ENCODE results near the gene HSPB1. TPM values are rescaled to one million over a fixed set of nuclear protein-coding genes. Genes with fewer than 3 reads are reported as not detected.

The HSPB1 gene
- total and polyA plus RNA-seq, 11 donors = 822 to 5,278 (median 2,076) TPM

GRCh38 chr7:76272851-76273497 lies 29.5 kb upstream of the HSPB1 start:
- H3K27ac ChIP-seq = no peak overlapping the region
- no peak for ATAC-seq
- H3K4me3 ChIP-seq = no peak overlapping the region
- peaks cover 0 to 11% (median 0%) of the 10 kb centered on the region in 12 donors for H3K4me1 ChIP-seq
- TF ChIP-seq POLR2A (IDR thresholded peaks at IDR 0.05) = no peak
- TF ChIP-seq CTCF (IDR thresholded peaks at IDR 0.05) = no peak
- intact Hi-C loops (cut with DNase I) = loop anchor here in 1 of 10 donors (10.0 kb wide), 1 partner anchor 88 kb away; no protein-coding TSS in a partner anchor
- H3K36me3 ChIP-seq = no peaks in the 10 kb centered on the region
- 30 to 39% (median 33%) methylated on average over 7 of the region's 7 CpGs for WGBS, 4 donors
- no peak for DNase-seq
- no peaks in the 10 kb centered on the region for H3K9me3 ChIP-seq
- peaks cover 0 to 41% (median 28%) of the 10 kb centered on the region in 9 donors for H3K27me3 ChIP-seq

GRCh38 chr7:76273503-76273902 lies 29.0 kb upstream of the HSPB1 start:
- H3K4me3 ChIP-seq = no peak overlapping the region
- DNase-seq (no peak), ATAC-seq (no peak)
- intact Hi-C loops (cut with DNase I) = loop anchor here in 1 of 10 donors (10.0 kb wide), 1 partner anchor 89 kb away; no protein-coding TSS in a partner anchor
- no peaks in the 10 kb centered on the region for H3K36me3 ChIP-seq
- peaks cover 0 to 38% (median 22%) of the 10 kb centered on the region in 9 donors for H3K27me3 ChIP-seq
- TF ChIP-seq CTCF (IDR thresholded peaks at IDR 0.05) = no peak
- TF ChIP-seq POLR2A (IDR thresholded peaks at IDR 0.05) = no peak
- no peaks in the 10 kb centered on the region for H3K9me3 ChIP-seq
- no peak overlapping the region for H3K27ac ChIP-seq
- WGBS, 4 donors = 78 to 83% (median 79%) methylated on average over 5 of the region's 5 CpGs
- H3K4me1 ChIP-seq = peaks cover 0 to 6% (median 0%) of the 10 kb centered on the region in 12 donors

GRCh38 chr7:76278540-76278939 lies 23.9 kb upstream of the HSPB1 start:
- Histone ChIP-seq H3K27me3 (peaks cover 3 to 37% (median 16%) of the 10 kb centered on the region in 9 donors), H3K4me3 (no peak overlapping the region), H3K9me3 (no peaks in the 10 kb centered on the region), H3K4me1 (peaks cover 0 to 22% (median 0%) of the 10 kb centered on the region in 12 donors), H3K36me3 (no peaks in the 10 kb centered on the region), H3K27ac (no peak overlapping the region)
- ATAC-seq = no peak
- TF ChIP-seq POLR2A (IDR thresholded peaks at IDR 0.05) (no peak), CTCF (IDR thresholded peaks at IDR 0.05) (no peak)
- WGBS, 4 donors = 93 to 100% (median 97%) methylated on average over 1 of the region's 1 CpG
- intact Hi-C loops (cut with DNase I) = loop anchor here in 2 of 10 donors (5.0 to 10.0 kb wide), 2 partner anchors 81 to 94 kb away; no protein-coding TSS in a partner anchor
- DNase-seq = no peak

- DNase-seq (no peak), ATAC-seq (no peak)
- TF ChIP-seq POLR2A (IDR thresholded peaks at IDR 0.05) (no peak), CTCF (IDR thresholded peaks at IDR 0.05) (no peak)
- no peak overlapping the region for H3K4me3 ChIP-seq
- H3K9me3 ChIP-seq = no peaks in the 10 kb centered on the region
- no peaks in the 10 kb centered on the region for H3K36me3 ChIP-seq
- intact Hi-C loops (cut with DNase I) = no loop called here
- WGBS, 4 donors = 21 to 26% (median 23%) methylated on average over 22 to 25 of the region's 25 CpGs
- peaks cover 0 to 22% (median 0%) of the 10 kb centered on the region in 12 donors for H3K4me1 ChIP-seq
- H3K27me3 ChIP-seq = peaks cover under 1 to 34% (median 11%) of the 10 kb centered on the region in 9 donors
- H3K27ac ChIP-seq = no peak overlapping the region
Measured at GRCh38 chr7:76280408-76280807, 22.1 kb upstream of the HSPB1 start.
